GM23338 (cell line): ENCODE results near the gene NRG3. TPM values are rescaled to one million over a fixed set of nuclear protein-coding genes. Genes with fewer than 3 reads are reported as not detected.

Experiments used
- ATAC-seq: fragments of 200-7000 bp; cut with Tn5 transposase; 3 replicates; pipeline ENCODE4 v1.9.1; 2020
- DNase-seq: peaks from one replicate; pipeline ENCODE4 v3.0.0-alpha.2; 2015; ENCODE audit warnings: low spot score
- H2AFZ ChIP-seq: fragments of 200-600 bp; sonication (generic); 2 replicates; pipeline ENCODE4 v1.8.0; 2016; ENCODE audit warnings: antibody characterized with exemption, mild to moderate bottlenecking, moderate library complexity
- H3F3A ChIP-seq: fragments of 200-600 bp; sonication (generic); replicated peaks from 2 replicates; pipeline ENCODE4 v1.8.0; 2017; ENCODE audit warnings: antibody characterized with exemption, mixed run types, low read depth
- H3K27ac ChIP-seq: fragments of 200-600 bp; sonication (generic); 2 replicates; pipeline ENCODE4 v1.6.1; 2016; ENCODE audit warnings: low read depth
- H3K27me3 ChIP-seq: fragments of 200-600 bp; sonication (generic); 2 replicates; pipeline ENCODE4 v1.8.0; 2016; ENCODE audit warnings: mild to moderate bottlenecking, mixed run types, moderate library complexity; ENCODE audit not compliant: insufficient read depth
- H3K36me3 ChIP-seq: fragments of 200-600 bp; sonication (generic); 2 replicates; pipeline ENCODE4 v1.8.0; 2016; ENCODE audit warnings: mild to moderate bottlenecking; ENCODE audit not compliant: insufficient read depth
- H3K4me1 ChIP-seq: fragments of 200-600 bp; sonication (generic); 2 replicates; pipeline ENCODE4 v1.8.0; 2016; ENCODE audit warnings: mild to moderate bottlenecking, moderate library complexity; ENCODE audit not compliant: insufficient read depth
- H3K4me2 ChIP-seq: fragments of 200-600 bp; sonication (generic); 2 replicates; pipeline ENCODE4 v1.7.1; 2017; ENCODE audit warnings: mixed run types
- H3K4me3 ChIP-seq: fragments of 200-600 bp; sonication (generic); 2 replicates; pipeline ENCODE4 v1.6.1; 2016; ENCODE audit warnings: mixed run types
- H3K79me2 ChIP-seq: fragments of 200-600 bp; sonication (generic); replicated peaks from 2 replicates; pipeline ENCODE4 v1.8.0; 2017; ENCODE audit warnings: mild to moderate bottlenecking; ENCODE audit not compliant: insufficient read depth
- H3K9me2 ChIP-seq: fragments of 200-600 bp; sonication (generic); 2 replicates; pipeline ENCODE4 v1.8.0; 2017; ENCODE audit not compliant: insufficient read depth
- H4K20me1 ChIP-seq: fragments of 200-600 bp; sonication (generic); replicated peaks from 2 replicates; pipeline ENCODE4 v1.8.0; 2017; ENCODE audit warnings: mild to moderate bottlenecking; ENCODE audit not compliant: insufficient read depth
- H3K27ac Mint-ChIP-seq: 2 replicates; pipeline ENCODE4 v1.8.0; 2020; ENCODE audit warnings: inconsistent platforms, mild to moderate bottlenecking, moderate library complexity, mixed read lengths
- H3K27me3 Mint-ChIP-seq: 3 replicates; pipeline ENCODE4 v1.8.0; 2022; ENCODE audit warnings: low read depth, mild to moderate bottlenecking, moderate library complexity, mixed read lengths, inconsistent platforms; ENCODE audit not compliant: insufficient read depth, poor library complexity
- H3K36me3 Mint-ChIP-seq: 3 replicates; pipeline ENCODE4 v1.8.0; 2021; ENCODE audit warnings: low read depth, mild to moderate bottlenecking, inconsistent platforms, moderate library complexity, mixed read lengths
- H3K4me1 Mint-ChIP-seq: 3 replicates; pipeline ENCODE4 v1.8.0; 2020; ENCODE audit warnings: mild to moderate bottlenecking, inconsistent platforms, mixed read lengths
- H3K4me3 Mint-ChIP-seq: 3 replicates; pipeline ENCODE4 v1.8.0; 2021; ENCODE audit warnings: moderate library complexity, mild to moderate bottlenecking, inconsistent platforms, mixed read lengths
- H3K9me3 Mint-ChIP-seq: 3 replicates; pipeline ENCODE4 v1.8.0; 2020; ENCODE audit warnings: moderate library complexity, mild to moderate bottlenecking, inconsistent platforms, mixed read lengths
- CREB1 ChIP-seq: fragments of 250-450 bp; sonication (Bioruptor Pico); IDR thresholded peaks from 2 replicates; pipeline ENCODE4 v1.5.0; 2020; ENCODE audit warnings: low read depth, mild to moderate bottlenecking, moderate library complexity
- CTCF ChIP-seq, 2 experiments: fragments of 200-600 bp in 1 of 2; sonication (generic) in 1 of 2; conservative IDR thresholded peaks; 2 replicates each; pipeline versions ENCODE4 v1.5.1 to v1.6.1; 2016 to 2017; ENCODE audit warnings: antibody characterized with exemption in 2 of 2, low read depth in 2 of 2, mild to moderate bottlenecking in 2 of 2, moderate library complexity in 1 of 2
- ETS1 ChIP-seq: IDR thresholded peaks from 2 replicates; pipeline ENCODE4 v1.6.1; 2016; ENCODE audit warnings: antibody characterized with exemption
- EZH2 ChIP-seq: fragments of 200-600 bp; sonication (generic); IDR thresholded peaks from one replicate; pipeline ENCODE4 v1.8.0; 2017; ENCODE audit warnings: antibody characterized with exemption, mild to moderate bottlenecking, low read depth; ENCODE audit not compliant: unreplicated experiment
- EZH2phosphoT487 ChIP-seq: fragments of 200-600 bp; sonication (generic); IDR thresholded peaks from one replicate; pipeline ENCODE4 v1.8.1; 2018; ENCODE audit warnings: antibody characterized with exemption; ENCODE audit not compliant: unreplicated experiment
- JUNB ChIP-seq: IDR thresholded peaks from one replicate; pipeline ENCODE4 v1.6.1; 2016; ENCODE audit warnings: antibody characterized with exemption; ENCODE audit not compliant: unreplicated experiment
- NANOG ChIP-seq: IDR thresholded peaks from 2 replicates; pipeline ENCODE4 v1.6.1; 2016; ENCODE audit warnings: antibody characterized with exemption, borderline replicate concordance
- POLR2AphosphoS5 ChIP-seq: IDR thresholded peaks from 2 replicates; pipeline ENCODE4 v1.6.1; 2016; ENCODE audit warnings: antibody characterized with exemption, low read depth
- REST ChIP-seq: IDR thresholded peaks from one replicate; pipeline ENCODE4 v1.6.1; 2018; ENCODE audit warnings: antibody characterized with exemption; ENCODE audit not compliant: unreplicated experiment
- STAT1 ChIP-seq: IDR thresholded peaks from one replicate; pipeline ENCODE4 v1.6.1; 2016; ENCODE audit warnings: antibody characterized with exemption; ENCODE audit not compliant: unreplicated experiment
- ZNF114 ChIP-seq: fragments of 250-450 bp; sonication (Bioruptor Pico); IDR thresholded peaks from 2 replicates; pipeline ENCODE4 v1.5.0; 2020; ENCODE audit warnings: mild to moderate bottlenecking, moderate library complexity
- ZNF331 ChIP-seq: fragments of 250-450 bp; sonication (Bioruptor Pico); IDR thresholded peaks from 2 replicates; pipeline ENCODE4 v1.5.0; 2020; ENCODE audit warnings: low read depth, mild to moderate bottlenecking, moderate library complexity
- ZNF462 ChIP-seq: fragments of 250-450 bp; sonication (Bioruptor Pico); IDR thresholded peaks from 2 replicates; pipeline ENCODE4 v1.5.0; 2020; ENCODE audit warnings: mild to moderate bottlenecking, moderate library complexity
- polyA plus RNA-seq: library from polyadenylated mRNA; unstranded; fragments of >200 nt; fragmentation: Nextera tagmentation; extraction: Ambion mirVana; gene quantifications from 2 replicates; pipeline ENCODE4 v1.2.1, GENCODE V29; 2016
- total RNA-seq: library from RNA; depleted of rRNA; stranded (reverse); fragments of >200 nt; shearing (Covaris generic); gene quantifications from 2 replicates; pipeline ENCODE4 v1.2.3, GENCODE V29; 2014

The NRG3 gene
- total and polyA plus RNA-seq, 2 experiments from 2014 or later, result 1.9 to 3.9 TPM

- H3K36me3 Mint-ChIP-seq, result no peaks in the 10 kb centered on the region
- Histone ChIP-seq H3K36me3 (no peaks in the 10 kb centered on the region), H3K27me3 (no peaks in the 10 kb centered on the region), H3K79me2 (no peaks in the 10 kb centered on the region), H4K20me1 (no peaks in the 10 kb centered on the region), H2AFZ (no peak overlapping the region), H3K4me1 (no peaks in the 10 kb centered on the region), H3K27ac (no peak overlapping the region), H3K4me2 (no peak overlapping the region), H3K9me2 (no peaks in the 10 kb centered on the region), H3F3A (no peaks in the 10 kb centered on the region), H3K4me3 (no peak overlapping the region)
- H3K27ac Mint-ChIP-seq, result no peak overlapping the region
- ATAC-seq, result peak; percentile 86
- peaks cover 1% of the 10 kb centered on the region for H3K27me3 Mint-ChIP-seq
- H3K9me3 Mint-ChIP-seq, result no peaks in the 10 kb centered on the region; the same call in 2 of the 3 replicates
- DNase-seq, result no peak
- TF ChIP-seq POLR2AphosphoS5 (no peak), ZNF331 (CRISPR knock-in tag) (no peak), REST (no peak), JUNB (no peak), EZH2phosphoT487 (no peak), ETS1 (no peak), EZH2 (no peak), CTCF (conservative IDR thresholded peaks at IDR 0.05; ENCODE audit: low read depth in 2 of 2) (no peak), ZNF114 (CRISPR knock-in tag) (no peak), STAT1 (no peak), NANOG (no peak), ZNF462 (CRISPR knock-in tag) (no peak), CREB1 (CRISPR knock-in tag) (no peak)
- peaks cover 12% of the 10 kb centered on the region for H3K4me1 Mint-ChIP-seq
- H3K4me3 Mint-ChIP-seq, result no peak overlapping the region
Measured at GRCh38 chr10:82742898-82743297, 867.9 kb downstream of the NRG3 start.
